ENCODE data around the gene GDPD5. TPM values are rescaled to one million over a fixed set of nuclear protein-coding genes. Genes with fewer than 3 reads are reported as not detected.

Gene GDPD5
- total and polyA plus RNA-seq, 9 of the 15 experiments (the other 6 are each of a cell fraction or from before 2014, with no cell fraction given) = 0.32 to 27.3 (median 8.0) TPM

DNA sequence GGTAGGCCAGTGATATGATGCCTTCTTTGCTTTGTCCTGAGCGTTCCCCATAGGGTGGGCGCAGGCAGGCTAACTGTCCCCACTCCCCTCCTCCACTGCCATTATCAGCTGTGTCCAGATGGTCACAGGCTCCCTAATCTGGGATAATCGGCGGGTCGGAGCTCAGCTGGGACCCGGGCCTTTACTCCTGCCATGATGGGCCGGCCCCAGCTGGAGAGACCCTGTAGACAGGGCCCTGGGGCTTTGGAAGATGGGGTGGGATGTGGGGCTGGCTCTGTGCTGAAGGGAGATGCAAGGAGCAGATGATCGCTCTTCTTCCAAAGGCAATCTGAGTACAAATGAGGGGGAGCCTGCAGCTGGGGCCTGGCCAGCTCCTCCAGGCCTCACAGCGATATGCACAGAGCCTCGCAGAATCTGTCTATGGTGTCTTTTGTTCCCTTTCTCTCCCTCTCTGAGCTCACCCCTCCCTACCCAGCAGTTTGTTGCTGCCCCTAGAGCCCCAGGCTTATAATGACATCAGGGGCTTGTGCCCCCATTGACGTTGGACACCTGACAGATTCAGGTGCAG is 104.6 kb downstream of the GDPD5 start (continued):
- TF ChIP-seq HDAC6 (IDR thresholded peaks at IDR 0.05; ENCODE audit: low read depth, low read length) (no peak), CBX2 (IDR thresholded peaks at IDR 0.05; ENCODE audit: insufficient read depth, low read length, poor library complexity, severe bottlenecking) (no peak), NFIC (IDR thresholded peaks at IDR 0.05) (peak; percentile 65), POLR2H (tag; IDR thresholded peaks at IDR 0.05; ENCODE audit: low read depth) (no peak), ZKSCAN3 (CRISPR knock-in tag; IDR thresholded peaks at IDR 0.05) (no peak), POLR3A (IDR thresholded peaks at IDR 0.05; ENCODE audit: borderline replicate concordance, extremely low read depth, insufficient read depth, insufficient read length) (no peak), ZNF197 (CRISPR knock-in tag; IDR thresholded peaks at IDR 0.05; ENCODE audit: low read depth) (no peak), JUND (IDR thresholded peaks at IDR 0.05; ENCODE audit: borderline replicate concordance, low read depth, low read length) (no peak; the same call in 1 of the 2 replicates), JUND (tag; IDR thresholded peaks at IDR 0.05; ENCODE audit: borderline replicate concordance, low read depth, low read length) (no peak), TCF3 (CRISPR knock-in tag; IDR thresholded peaks at IDR 0.05) (peak; percentile 91), CREM (IDR thresholded peaks at IDR 0.05; ENCODE audit: low read depth) (no peak), SETDB1 (IDR thresholded peaks at IDR 0.05; ENCODE audit: low read length) (no peak), HDGF (IDR thresholded peaks at IDR 0.05) (no peak), ZBTB7A (IDR thresholded peaks at IDR 0.05; ENCODE audit: borderline replicate concordance, control insufficient read depth, low read depth, low read length) (peak; percentile 75; the same call in 1 of the 2 replicates), ZNF583 (CRISPR knock-in tag; IDR thresholded peaks at IDR 0.05) (0 out of 2 replicates have a peak, but pooled peaks have one; percentile 18)
- TF ChIP-seq, protein P1, sequence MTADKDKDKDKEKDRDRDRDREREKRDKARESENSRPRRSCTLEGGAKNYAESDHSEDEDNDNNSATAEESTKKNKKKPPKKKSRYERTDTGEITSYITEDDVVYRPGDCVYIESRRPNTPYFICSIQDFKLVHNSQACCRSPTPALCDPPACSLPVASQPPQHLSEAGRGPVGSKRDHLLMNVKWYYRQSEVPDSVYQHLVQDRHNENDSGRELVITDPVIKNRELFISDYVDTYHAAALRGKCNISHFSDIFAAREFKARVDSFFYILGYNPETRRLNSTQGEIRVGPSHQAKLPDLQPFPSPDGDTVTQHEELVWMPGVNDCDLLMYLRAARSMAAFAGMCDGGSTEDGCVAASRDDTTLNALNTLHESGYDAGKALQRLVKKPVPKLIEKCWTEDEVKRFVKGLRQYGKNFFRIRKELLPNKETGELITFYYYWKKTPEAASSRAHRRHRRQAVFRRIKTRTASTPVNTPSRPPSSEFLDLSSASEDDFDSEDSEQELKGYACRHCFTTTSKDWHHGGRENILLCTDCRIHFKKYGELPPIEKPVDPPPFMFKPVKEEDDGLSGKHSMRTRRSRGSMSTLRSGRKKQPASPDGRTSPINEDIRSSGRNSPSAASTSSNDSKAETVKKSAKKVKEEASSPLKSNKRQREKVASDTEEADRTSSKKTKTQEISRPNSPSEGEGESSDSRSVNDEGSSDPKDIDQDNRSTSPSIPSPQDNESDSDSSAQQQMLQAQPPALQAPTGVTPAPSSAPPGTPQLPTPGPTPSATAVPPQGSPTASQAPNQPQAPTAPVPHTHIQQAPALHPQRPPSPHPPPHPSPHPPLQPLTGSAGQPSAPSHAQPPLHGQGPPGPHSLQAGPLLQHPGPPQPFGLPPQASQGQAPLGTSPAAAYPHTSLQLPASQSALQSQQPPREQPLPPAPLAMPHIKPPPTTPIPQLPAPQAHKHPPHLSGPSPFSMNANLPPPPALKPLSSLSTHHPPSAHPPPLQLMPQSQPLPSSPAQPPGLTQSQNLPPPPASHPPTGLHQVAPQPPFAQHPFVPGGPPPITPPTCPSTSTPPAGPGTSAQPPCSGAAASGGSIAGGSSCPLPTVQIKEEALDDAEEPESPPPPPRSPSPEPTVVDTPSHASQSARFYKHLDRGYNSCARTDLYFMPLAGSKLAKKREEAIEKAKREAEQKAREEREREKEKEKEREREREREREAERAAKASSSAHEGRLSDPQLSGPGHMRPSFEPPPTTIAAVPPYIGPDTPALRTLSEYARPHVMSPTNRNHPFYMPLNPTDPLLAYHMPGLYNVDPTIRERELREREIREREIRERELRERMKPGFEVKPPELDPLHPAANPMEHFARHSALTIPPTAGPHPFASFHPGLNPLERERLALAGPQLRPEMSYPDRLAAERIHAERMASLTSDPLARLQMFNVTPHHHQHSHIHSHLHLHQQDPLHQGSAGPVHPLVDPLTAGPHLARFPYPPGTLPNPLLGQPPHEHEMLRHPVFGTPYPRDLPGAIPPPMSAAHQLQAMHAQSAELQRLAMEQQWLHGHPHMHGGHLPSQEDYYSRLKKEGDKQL (CRISPR knock-in tag; IDR thresholded peaks at IDR 0.05; ENCODE audit: borderline replicate concordance) = no peak
- TF ChIP-seq, protein P2, sequence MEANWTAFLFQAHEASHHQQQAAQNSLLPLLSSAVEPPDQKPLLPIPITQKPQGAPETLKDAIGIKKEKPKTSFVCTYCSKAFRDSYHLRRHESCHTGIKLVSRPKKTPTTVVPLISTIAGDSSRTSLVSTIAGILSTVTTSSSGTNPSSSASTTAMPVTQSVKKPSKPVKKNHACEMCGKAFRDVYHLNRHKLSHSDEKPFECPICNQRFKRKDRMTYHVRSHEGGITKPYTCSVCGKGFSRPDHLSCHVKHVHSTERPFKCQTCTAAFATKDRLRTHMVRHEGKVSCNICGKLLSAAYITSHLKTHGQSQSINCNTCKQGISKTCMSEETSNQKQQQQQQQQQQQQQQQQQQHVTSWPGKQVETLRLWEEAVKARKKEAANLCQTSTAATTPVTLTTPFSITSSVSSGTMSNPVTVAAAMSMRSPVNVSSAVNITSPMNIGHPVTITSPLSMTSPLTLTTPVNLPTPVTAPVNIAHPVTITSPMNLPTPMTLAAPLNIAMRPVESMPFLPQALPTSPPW (CRISPR knock-in tag; IDR thresholded peaks at IDR 0.05) = peak; percentile 34; the same call in 1 of the 2 replicates
- TF ChIP-seq, protein P3, sequence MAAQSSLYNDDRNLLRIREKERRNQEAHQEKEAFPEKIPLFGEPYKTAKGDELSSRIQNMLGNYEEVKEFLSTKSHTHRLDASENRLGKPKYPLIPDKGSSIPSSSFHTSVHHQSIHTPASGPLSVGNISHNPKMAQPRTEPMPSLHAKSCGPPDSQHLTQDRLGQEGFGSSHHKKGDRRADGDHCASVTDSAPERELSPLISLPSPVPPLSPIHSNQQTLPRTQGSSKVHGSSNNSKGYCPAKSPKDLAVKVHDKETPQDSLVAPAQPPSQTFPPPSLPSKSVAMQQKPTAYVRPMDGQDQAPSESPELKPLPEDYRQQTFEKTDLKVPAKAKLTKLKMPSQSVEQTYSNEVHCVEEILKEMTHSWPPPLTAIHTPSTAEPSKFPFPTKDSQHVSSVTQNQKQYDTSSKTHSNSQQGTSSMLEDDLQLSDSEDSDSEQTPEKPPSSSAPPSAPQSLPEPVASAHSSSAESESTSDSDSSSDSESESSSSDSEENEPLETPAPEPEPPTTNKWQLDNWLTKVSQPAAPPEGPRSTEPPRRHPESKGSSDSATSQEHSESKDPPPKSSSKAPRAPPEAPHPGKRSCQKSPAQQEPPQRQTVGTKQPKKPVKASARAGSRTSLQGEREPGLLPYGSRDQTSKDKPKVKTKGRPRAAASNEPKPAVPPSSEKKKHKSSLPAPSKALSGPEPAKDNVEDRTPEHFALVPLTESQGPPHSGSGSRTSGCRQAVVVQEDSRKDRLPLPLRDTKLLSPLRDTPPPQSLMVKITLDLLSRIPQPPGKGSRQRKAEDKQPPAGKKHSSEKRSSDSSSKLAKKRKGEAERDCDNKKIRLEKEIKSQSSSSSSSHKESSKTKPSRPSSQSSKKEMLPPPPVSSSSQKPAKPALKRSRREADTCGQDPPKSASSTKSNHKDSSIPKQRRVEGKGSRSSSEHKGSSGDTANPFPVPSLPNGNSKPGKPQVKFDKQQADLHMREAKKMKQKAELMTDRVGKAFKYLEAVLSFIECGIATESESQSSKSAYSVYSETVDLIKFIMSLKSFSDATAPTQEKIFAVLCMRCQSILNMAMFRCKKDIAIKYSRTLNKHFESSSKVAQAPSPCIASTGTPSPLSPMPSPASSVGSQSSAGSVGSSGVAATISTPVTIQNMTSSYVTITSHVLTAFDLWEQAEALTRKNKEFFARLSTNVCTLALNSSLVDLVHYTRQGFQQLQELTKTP (IDR thresholded peaks at IDR 0.05; ENCODE audit: low read depth in 1 of 2, partially characterized antibody in 2 of 2) = no peak
